Suprapubic skin (tissue), 3 donors: ENCODE results near the gene ZNF846.

Experiments used
- CTCF ChIP-seq, 2 donors: fragments of 200-600 bp in 1 of 2; fragments of 450-650 bp in 1 of 2; sonication (generic) in 1 of 2; IDR thresholded peaks; one replicate each; pipeline ENCODE4 v1.5.1; 2016 to 2019; ENCODE audit warnings: antibody characterized with exemption in 2 of 2, mild to moderate bottlenecking in 1 of 2, moderate library complexity in 1 of 2
- POLR2A ChIP-seq, 2 donors: fragments of 450-650 bp; IDR thresholded peaks; one replicate each; pipeline ENCODE4 v1.6.1; 2017; ENCODE audit warnings: antibody characterized with exemption in 2 of 2, mild to moderate bottlenecking in 2 of 2, moderate library complexity in 2 of 2

- TF ChIP-seq CTCF (IDR thresholded peaks at IDR 0.05) (no peak), POLR2A (IDR thresholded peaks at IDR 0.05) (no peak)
These were observed 44.4 kb downstream of the ZNF846 start for GRCh38 chr19:9724157-9724556.
